HG02623 (cell line): ENCODE measurements around the gene HLCS.

Experiments
- ATAC-seq: cut with Tn5 transposase; IDR thresholded peaks from one replicate; pipeline ENCODE4 v1.9.1; 2021; ENCODE audit warnings: moderate library complexity; ENCODE audit not compliant: unreplicated experiment

The HLCS gene

DNA sequence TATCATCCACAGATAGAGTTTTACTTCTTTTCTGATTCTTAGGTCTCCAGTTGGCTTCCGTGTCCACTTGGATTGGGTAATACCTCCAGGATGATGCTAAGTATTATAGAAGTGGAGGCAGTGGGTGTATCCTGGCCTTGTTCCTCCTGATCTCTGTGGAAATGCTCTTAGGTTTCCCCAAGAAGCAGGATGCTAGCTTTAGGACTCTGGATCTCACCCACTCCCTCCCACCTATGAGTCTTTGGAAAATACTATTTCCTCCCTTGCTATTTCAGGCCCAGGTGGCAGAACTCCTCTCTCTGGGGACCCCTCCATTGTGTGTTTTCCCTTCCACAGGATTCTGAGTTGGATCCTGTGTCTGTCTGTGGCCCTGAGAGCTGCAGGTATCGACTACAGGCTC lies 180.9 kb downstream of the HLCS start:
- no peak for ATAC-seq

GRCh38 chr21:36784947-36785346 lies 181.5 kb downstream of the HLCS start:
- ATAC-seq = no peak

GRCh38 chr21:36783612-36784374 lies 182.7 kb downstream of the HLCS start:
- ATAC-seq = no peak

GRCh38 chr21:36780861-36781260 lies 185.6 kb downstream of the HLCS start:
- ATAC-seq = no peak

DNA sequence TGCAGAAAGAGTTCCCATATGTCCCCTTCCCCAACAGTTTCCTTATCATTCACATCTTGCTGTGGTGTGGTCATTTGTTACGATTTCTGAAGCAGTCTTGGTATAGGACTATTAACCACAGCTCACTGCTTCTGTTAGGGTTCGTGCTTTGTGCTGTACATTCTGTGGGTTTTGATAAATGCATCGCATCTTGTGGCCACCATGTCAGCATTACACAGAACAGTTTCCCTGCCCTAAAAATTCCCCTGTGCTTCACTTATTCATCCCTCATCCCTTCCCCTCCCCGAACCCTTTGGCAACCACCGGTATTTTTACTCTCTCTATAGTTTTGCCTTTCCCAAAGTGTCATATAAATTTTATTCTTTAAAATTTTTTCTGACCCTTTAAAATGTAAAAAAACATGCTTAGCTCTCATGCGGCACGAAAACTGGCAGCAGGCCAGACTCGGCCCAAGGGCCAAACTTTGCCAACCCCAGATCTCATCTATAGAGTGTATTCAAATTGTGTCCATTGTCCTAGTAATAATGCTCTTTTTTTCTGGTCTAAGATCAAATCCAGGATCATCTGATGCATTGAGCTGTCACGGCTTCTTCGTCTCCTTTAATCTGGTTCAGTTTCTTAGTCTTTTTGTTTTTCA lies 189.4 kb downstream of the HLCS start:
- ATAC-seq = no peak

- no peak for ATAC-seq
These were observed 192.5 kb downstream of the HLCS start for GRCh38 chr21:36773995-36774394.

DNA sequence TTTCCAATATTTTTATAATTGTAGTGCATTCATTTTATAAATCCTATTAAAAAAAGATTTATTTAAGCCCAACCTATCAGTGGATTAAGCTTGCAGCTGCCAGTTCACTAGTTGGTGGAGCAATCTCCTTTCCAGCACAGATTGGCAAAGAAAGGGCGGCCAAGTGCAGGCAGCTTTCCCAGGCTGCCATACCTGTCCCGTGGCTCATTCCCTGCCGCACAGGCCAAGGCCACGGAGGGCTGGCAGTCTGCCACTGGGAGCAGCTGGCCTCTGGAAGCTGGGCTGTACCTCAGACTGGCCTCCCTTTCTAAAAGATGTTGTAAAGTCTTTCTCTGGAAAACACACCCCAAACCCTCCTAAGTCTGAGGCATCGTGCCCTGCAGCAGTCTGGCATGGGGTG lies 193.4 kb downstream of the HLCS start:
- no peak for ATAC-seq

- ATAC-seq = no peak
These were observed 197.2 kb downstream of the HLCS start for GRCh38 chr21:36769051-36769839.

- ATAC-seq = no peak
These were observed 198.0 kb downstream of the HLCS start for GRCh38 chr21:36768496-36768895.

DNA sequence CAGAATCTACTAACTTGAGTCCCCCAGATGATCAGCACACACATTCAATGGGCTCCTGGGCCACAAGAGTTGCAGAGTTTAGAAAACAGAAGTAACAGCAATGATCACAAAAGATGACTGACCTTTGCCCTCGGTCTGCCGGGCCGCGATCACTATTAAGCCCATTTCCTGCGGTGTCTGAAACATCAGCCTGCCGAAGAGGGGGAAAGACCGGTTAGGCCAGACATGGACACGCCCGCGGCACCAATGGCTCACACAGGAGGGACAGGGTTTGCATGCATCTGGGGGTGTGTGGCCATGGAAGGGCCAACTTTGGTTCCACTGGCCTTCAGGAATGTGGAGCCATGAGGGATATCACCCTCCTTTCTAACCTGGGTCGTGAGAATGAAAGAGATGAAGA lies 199.4 kb downstream of the HLCS start:
- no peak for ATAC-seq

DNA sequence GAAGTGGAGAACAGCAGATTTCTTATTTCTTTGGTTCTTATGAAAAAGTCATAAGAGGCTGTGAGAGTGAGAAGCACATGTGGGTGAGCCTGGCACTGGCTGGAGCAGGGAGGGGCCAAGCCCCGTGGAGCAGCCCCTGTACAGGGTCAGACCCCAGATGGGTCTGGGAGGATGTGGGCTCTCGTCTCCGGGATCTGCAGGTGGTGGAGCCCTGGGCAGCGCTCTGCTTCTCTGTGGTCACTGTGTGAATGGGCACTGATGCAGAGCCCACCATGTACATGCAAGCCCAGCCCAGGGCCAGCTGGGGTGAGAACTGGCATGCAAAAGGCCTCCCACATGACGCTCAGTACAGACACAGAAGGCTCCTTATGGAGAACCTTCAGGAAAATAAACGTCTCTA lies 200.0 kb downstream of the HLCS start:
- no peak for ATAC-seq

DNA sequence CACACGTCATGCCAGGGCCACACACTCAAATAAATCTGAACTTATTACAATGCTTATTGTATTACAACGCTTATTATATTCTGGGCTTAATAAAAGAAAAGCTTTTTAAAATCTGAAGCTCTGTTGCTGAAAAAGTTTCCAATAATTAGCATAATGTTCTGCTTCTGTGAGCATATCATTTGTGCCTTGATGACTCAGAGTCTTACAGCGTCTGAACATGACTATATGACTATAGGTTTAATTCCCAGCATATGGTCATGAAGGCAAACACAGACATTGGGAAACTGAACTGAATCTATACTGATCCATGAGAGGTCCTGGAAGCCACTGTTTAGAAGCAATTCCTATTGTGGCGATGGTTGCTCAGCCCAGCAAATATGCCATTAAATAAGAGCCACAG lies 201.2 kb downstream of the HLCS start:
- ATAC-seq = no peak

DNA sequence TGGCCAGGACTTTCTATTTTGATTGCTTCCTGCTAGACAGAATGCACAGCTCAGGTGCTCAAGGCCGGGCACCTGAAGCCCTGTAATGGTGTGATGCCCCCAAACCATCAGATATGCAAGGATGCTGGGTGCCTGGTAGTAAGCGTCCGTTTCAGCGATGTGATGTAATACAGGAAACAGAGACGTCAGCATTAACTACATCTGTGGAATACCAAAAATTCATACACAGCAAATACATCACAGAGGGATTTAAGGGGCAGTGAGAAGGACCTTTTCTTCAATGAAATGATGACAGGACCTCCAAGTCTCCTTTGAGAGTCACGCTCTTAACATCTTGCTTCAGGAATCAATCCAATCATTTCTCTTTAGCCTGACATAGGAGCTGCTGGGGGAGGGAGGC lies 203.2 kb downstream of the HLCS start:
- ATAC-seq = no peak

- ATAC-seq = no peak
These were observed 203.8 kb downstream of the HLCS start for GRCh38 chr21:36762642-36763041.

DNA sequence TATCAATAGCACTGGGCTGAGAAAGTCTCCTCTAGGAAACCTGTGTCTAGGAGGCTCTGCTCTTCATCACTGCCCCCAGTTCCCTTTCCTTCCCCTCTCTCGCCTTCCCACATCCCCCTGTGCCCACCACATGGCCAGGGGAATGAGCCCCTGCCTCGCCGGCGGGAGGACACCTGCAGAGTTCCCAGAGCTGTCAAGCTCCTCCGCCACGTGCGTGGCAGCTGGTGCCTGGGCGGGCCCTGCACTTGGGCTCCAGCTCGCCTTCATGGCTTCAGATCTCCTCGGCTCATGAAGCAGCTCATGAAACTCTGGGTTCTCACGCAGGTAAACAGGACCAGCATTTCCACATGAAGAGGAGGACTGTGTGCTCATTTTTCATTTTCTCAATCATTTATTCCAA lies 204.8 kb downstream of the HLCS start:
- ATAC-seq = no peak

GRCh38 chr21:36759348-36760083 lies 207.0 kb downstream of the HLCS start:
- ATAC-seq = no peak

DNA sequence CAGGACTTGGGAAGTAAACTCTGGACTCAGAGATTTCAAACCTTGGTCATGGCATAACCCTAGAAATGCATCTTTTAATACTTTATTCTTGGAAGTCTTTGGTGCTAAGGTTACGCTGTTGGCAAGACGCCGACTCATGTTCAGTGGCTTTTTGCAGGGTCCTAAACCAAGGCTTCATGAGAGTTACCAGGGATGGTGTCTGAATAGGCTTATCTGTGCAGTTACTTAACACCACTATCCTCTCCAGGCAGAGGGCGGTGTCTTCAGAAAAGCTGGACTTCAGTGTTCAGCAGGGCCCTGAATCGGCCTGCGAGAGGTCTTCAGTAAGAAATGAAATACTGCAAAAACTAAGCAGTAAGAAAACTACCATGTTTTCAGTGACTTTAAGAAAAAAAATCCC lies 209.3 kb downstream of the HLCS start:
- ATAC-seq = no peak

DNA sequence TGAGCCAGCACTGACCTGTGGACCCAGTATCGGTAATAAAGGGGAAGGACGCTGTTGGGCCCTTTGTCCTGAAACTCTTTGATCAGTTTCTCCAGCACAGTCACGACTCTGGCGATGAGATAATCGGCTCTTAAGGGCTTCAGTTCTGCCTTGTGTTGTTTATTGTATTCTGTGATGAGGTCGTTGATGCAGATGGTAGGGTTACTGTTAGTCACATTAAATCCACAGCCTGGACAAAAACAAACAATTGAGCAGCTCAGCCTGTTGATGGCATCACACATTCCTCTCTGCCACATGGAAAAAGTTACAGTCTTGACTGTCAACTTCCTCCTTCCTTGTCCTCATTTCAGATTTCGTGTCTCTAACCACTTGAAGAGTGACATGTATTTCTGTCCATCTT lies 209.9 kb downstream of the HLCS start:
- no peak for ATAC-seq

GRCh38 chr21:36754241-36754898 lies 212.1 kb downstream of the HLCS start:
- no peak for ATAC-seq

GRCh38 chr21:36753556-36753955 lies 212.9 kb downstream of the HLCS start:
- ATAC-seq = no peak

DNA sequence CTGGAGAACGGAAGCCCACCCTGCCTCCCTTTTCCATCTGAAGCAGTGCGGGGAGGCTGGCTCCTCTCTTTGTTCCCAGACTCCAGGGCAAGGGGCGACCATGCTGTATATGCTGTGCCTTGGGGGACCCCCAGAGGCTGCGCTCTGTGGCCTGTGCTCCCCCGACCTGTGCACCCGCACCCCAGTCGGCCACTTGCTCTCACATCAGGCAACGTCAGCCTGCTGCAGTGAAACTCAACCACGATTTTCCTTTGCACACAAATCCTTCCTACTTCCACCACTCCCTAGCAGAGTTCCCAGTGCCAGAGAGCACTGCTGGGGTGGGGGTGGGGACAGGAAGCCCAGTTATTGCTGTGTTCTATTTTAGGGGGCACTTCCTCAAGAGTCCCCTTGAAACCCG lies 215.1 kb downstream of the HLCS start:
- ATAC-seq = no peak
